Dendritic cell treated with granulocyte-macrophage colony-stimulating factor and Interleukin-4, amounts not matched to agents 40 ng/mL and 50 ng/mL, for 4 days (primary cell): ENCODE measurements around the gene PACRG.

Experiments
- H3K27ac Mint-ChIP-seq: one replicate; pipeline ENCODE4 v1.8.0; 2022; ENCODE audit warnings: mild to moderate bottlenecking, mixed read lengths
- H3K27me3 Mint-ChIP-seq: one replicate; pipeline ENCODE4 v1.8.0; 2022; ENCODE audit warnings: mild to moderate bottlenecking, mixed read lengths
- H3K36me3 Mint-ChIP-seq: one replicate; pipeline ENCODE4 v1.8.0; 2022; ENCODE audit warnings: low read depth, mixed read lengths
- H3K4me1 Mint-ChIP-seq: one replicate; pipeline ENCODE4 v1.8.0; 2022; ENCODE audit warnings: low read depth, mixed read lengths
- H3K4me3 Mint-ChIP-seq: one replicate; pipeline ENCODE4 v1.8.0; 2022; ENCODE audit warnings: mild to moderate bottlenecking, moderate library complexity, mixed read lengths
- H3K9me3 Mint-ChIP-seq: one replicate; pipeline ENCODE4 v1.8.0; 2022; ENCODE audit warnings: mixed read lengths
- intact Hi-C: fragments of 100-400 bp; cut with micrococcal nuclease; formaldehyde crosslinking; loops from one replicate; pipeline ENCODE4 v1.15.0; 2022

Gene PACRG

GRCh38 chr6:162921510-162922040, 193.8 kb downstream of the PACRG start:
- intact Hi-C loops: no loop called here

DNA sequence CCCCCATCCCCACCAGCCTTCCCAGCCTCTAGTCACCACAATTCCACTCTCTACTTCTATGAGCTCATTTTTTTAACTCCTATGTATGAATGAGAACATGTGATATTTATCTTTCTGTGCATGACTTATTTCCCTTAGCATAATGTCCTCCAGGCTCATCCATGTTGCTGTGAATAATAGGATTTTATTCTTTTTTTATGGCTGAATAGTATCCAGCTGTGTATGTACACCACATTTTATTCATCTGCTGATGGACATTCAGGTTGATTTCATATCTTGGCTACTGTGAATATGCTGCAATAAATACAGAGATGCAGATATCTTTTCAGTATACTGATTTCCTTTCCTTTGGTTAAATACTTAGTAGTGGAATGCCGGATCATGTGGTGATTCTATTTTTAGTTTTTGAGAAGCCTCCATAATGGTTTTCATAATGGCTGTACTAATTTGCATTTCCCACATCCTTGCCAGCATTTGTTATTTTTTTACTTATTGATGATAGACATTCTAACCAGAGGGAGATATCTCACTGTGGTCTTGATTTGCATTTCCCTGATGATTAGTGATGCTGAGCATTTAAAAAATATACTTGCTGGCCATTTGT, 194.9 kb downstream of the PACRG start:
- no peaks in the 10 kb centered on the region for H3K36me3 Mint-ChIP-seq
- intact Hi-C loops: no loop called here
- no peak overlapping the region for H3K27ac Mint-ChIP-seq
- no peak overlapping the region for H3K4me3 Mint-ChIP-seq
- peaks cover 56% of the 10 kb centered on the region for H3K9me3 Mint-ChIP-seq
- no peaks in the 10 kb centered on the region for H3K27me3 Mint-ChIP-seq
- H3K4me1 Mint-ChIP-seq: no peaks in the 10 kb centered on the region

More at GRCh38 chr6:162921510-162922040, 193.8 kb downstream of the PACRG start:
- Mint-ChIP-seq H3K36me3 (no peaks in the 10 kb centered on the region), H3K4me3 (no peak overlapping the region), H3K9me3 (peaks cover 46% of the 10 kb centered on the region), H3K4me1 (no peaks in the 10 kb centered on the region), H3K27me3 (no peaks in the 10 kb centered on the region), H3K27ac (no peak overlapping the region)

GRCh38 chr6:162934844-162935243, 207.1 kb downstream of the PACRG start:
- H3K9me3 Mint-ChIP-seq: peaks cover 47% of the 10 kb centered on the region
- H3K4me1 Mint-ChIP-seq: no peaks in the 10 kb centered on the region
- no peak overlapping the region for H3K27ac Mint-ChIP-seq
- H3K27me3 Mint-ChIP-seq: no peaks in the 10 kb centered on the region
- no peak overlapping the region for H3K4me3 Mint-ChIP-seq
- no peaks in the 10 kb centered on the region for H3K36me3 Mint-ChIP-seq
- intact Hi-C loops: no loop called here

DNA sequence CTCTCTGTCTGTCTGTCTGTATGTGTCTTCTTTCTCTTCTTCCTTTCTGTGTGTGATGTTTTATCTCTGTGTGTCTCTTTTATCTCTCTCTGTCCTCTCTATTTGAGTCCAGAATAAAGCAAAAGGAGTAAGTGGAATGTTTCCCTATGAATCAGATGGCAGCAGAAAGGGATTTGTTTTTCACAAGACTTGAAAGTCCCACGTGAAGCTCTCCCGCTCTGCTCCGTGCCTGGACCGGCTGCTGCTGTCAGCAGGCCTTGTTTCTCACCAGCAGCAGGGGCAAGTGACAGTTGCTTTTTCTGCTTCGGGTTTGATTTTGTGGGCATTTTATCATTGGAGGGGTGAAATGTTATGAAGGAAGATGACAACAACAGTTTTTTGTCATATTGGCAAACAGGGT, 212.7 kb downstream of the PACRG start:
- Mint-ChIP-seq H3K4me1 (no peaks in the 10 kb centered on the region), H3K27me3 (no peaks in the 10 kb centered on the region), H3K27ac (no peak overlapping the region), H3K9me3 (peaks cover 74% of the 10 kb centered on the region), H3K36me3 (no peaks in the 10 kb centered on the region), H3K4me3 (no peak overlapping the region)
- intact Hi-C loops: no loop called here

DNA sequence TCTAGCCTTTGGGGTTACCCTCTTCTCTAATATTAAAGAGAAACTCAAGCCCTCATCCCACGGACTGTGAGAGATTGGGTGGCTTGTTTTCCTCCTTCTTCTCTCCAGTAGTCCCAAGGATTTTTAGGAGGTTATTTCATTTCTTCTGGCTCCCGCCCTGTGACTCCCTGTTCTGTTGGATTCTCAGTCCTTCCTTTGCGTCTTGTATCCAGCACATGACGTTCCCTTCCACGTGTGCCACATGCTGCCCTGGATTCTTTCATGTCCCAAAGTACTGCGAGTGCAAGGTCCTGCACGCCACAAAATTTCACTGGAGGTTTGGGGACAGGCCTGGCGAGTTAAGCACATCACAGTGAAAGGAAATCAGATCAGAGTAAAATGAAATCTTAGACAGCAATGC, 213.4 kb downstream of the PACRG start:
- no peaks in the 10 kb centered on the region for H3K4me1 Mint-ChIP-seq
- H3K27me3 Mint-ChIP-seq: no peaks in the 10 kb centered on the region
- no peak overlapping the region for H3K4me3 Mint-ChIP-seq
- no peaks in the 10 kb centered on the region for H3K36me3 Mint-ChIP-seq
- H3K27ac Mint-ChIP-seq: no peak overlapping the region
- H3K9me3 Mint-ChIP-seq: peaks cover 74% of the 10 kb centered on the region
- intact Hi-C loops: no loop called here

DNA sequence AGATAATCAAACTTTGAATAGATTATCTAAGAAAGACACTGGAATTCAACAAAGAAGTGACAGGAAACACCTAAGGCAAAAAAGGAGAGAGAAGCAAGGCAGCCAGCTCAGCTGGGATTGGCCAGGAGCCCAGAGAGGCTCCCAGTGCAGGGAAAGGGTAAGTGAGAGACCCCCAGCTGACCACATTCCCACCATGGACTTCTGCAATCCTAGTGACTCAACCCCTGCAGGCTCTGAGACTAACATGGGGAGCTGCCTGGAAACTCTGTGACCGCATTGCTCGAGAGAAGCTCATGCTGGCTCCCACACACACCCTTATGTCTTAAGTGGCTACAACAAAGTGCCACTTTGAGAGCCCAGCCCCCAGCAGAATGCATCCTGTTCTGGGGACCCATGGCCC, 215.1 kb downstream of the PACRG start:
- Mint-ChIP-seq H3K36me3 (no peaks in the 10 kb centered on the region), H3K27me3 (no peaks in the 10 kb centered on the region), H3K27ac (no peak overlapping the region), H3K4me3 (no peak overlapping the region), H3K4me1 (no peaks in the 10 kb centered on the region), H3K9me3 (peaks cover 74% of the 10 kb centered on the region)
- intact Hi-C loops: no loop called here

DNA sequence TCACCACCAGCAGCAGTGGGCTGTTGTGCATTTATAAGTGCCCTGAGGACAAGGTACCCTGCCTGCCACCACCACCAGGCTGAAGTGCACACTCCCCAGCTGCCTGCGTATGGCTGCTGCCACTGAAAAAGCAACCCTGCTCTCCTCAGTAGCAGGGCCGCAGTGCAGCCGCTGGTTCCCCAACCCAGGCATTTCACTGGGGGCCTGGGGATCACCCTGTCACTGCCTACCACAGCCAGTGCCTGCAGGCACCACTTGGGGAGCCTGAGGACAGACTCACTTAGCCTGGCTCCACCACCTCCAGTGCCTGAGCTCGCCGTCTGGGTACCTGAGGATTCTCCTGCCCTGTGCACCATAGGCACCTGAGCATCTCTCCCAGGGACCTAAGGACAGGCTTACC, 215.6 kb downstream of the PACRG start:
- intact Hi-C loops: no loop called here
- no peak overlapping the region for H3K4me3 Mint-ChIP-seq
- H3K36me3 Mint-ChIP-seq: no peaks in the 10 kb centered on the region
- no peak overlapping the region for H3K27ac Mint-ChIP-seq
- H3K27me3 Mint-ChIP-seq: no peaks in the 10 kb centered on the region
- peaks cover 74% of the 10 kb centered on the region for H3K9me3 Mint-ChIP-seq
- no peaks in the 10 kb centered on the region for H3K4me1 Mint-ChIP-seq

DNA sequence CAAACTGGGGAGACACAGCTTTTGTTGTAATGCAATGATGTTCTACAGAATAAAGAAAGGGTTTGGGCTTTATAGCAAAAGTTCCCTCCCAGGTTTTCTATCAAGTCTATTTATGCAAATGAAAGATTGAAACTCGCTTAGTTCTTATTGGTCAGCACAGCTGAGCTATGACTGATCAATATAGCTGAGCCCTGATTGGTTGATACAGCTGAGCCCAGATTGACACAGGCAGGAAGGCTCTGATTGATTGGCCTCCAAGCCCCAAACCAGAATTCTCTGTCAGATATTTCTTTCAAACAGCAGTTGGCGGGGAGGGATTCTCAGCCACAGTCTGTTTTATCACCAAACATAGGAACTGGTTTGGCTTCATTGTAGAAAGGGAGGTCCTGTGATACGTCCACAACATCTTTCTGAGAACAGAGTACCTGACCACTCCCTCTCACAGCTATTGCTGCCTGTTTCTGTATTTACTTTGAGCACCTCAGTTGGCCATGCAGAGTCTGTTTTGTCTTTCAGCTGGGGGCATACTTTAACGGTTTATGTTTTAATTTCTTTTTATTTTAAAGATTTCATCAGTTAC, 223.5 kb downstream of the PACRG start:
- Mint-ChIP-seq H3K4me1 (no peaks in the 10 kb centered on the region), H3K27ac (no peak overlapping the region), H3K9me3 (peaks cover 16% of the 10 kb centered on the region), H3K36me3 (no peaks in the 10 kb centered on the region), H3K27me3 (no peaks in the 10 kb centered on the region), H3K4me3 (no peak overlapping the region)
- intact Hi-C loops: no loop called here

GRCh38 chr6:162952423-162952822, 224.6 kb downstream of the PACRG start:
- intact Hi-C loops: no loop called here
- H3K4me1 Mint-ChIP-seq: no peaks in the 10 kb centered on the region
- H3K27me3 Mint-ChIP-seq: no peaks in the 10 kb centered on the region
- no peaks in the 10 kb centered on the region for H3K36me3 Mint-ChIP-seq
- H3K4me3 Mint-ChIP-seq: no peak overlapping the region
- no peak overlapping the region for H3K27ac Mint-ChIP-seq
- peaks cover 23% of the 10 kb centered on the region for H3K9me3 Mint-ChIP-seq

- intact Hi-C loops: no loop called here
- no peaks in the 10 kb centered on the region for H3K27me3 Mint-ChIP-seq
- H3K9me3 Mint-ChIP-seq: peaks cover 45% of the 10 kb centered on the region
- no peak overlapping the region for H3K27ac Mint-ChIP-seq
- no peaks in the 10 kb centered on the region for H3K4me1 Mint-ChIP-seq
- no peaks in the 10 kb centered on the region for H3K36me3 Mint-ChIP-seq
- no peak overlapping the region for H3K4me3 Mint-ChIP-seq
These were observed 229.3 kb downstream of the PACRG start for GRCh38 chr6:162957062-162957461.

DNA sequence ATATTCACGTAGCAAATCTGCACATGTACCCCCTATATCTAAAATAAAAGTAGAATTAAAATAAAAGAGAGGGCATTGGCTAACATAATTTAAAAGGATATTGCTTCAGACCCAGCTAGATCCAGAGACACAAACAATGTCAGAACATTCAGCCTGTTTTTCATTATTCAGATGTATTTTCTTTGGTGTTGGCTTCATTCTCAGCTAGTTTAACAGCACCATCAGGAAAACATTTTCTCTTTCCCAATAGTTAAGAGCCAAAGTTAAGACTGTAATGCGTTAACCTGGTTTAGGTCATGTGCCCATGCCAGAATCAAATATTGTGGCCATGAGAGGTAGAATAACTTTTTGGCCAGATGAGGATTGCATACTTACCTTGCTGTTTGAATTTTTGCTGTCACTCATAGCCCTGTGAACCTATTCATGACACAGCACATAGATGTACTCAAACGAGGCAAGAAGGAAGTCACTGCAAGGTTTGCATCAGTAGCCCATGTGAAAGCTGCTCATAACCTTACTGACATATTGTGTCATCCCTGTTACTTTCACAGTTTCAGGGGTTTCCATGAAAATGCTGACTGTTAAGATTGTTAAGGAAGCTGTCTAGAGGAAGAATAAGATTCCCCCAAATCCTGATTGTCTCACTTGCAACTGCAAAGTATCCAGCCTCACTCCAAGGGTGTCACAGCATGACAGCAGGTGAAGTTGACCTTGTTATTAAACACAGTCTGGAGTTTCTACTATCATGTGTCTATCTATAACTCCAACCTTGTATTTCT, 233.1 kb downstream of the PACRG start:
- no peaks in the 10 kb centered on the region for H3K36me3 Mint-ChIP-seq
- intact Hi-C loops: no loop called here

GRCh38 chr6:162962093-162962492, 234.3 kb downstream of the PACRG start:
- intact Hi-C loops: no loop called here
- Mint-ChIP-seq H3K36me3 (no peaks in the 10 kb centered on the region), H3K27ac (no peak overlapping the region), H3K4me3 (no peak overlapping the region), H3K27me3 (no peaks in the 10 kb centered on the region), H3K9me3 (peaks cover 44% of the 10 kb centered on the region), H3K4me1 (no peaks in the 10 kb centered on the region)

More for the DNA sequence above, 233.1 kb downstream of the PACRG start:
- no peaks in the 10 kb centered on the region for H3K4me1 Mint-ChIP-seq
- H3K4me3 Mint-ChIP-seq: no peak overlapping the region
- no peaks in the 10 kb centered on the region for H3K27me3 Mint-ChIP-seq
- no peak overlapping the region for H3K27ac Mint-ChIP-seq
- peaks cover 51% of the 10 kb centered on the region for H3K9me3 Mint-ChIP-seq

DNA sequence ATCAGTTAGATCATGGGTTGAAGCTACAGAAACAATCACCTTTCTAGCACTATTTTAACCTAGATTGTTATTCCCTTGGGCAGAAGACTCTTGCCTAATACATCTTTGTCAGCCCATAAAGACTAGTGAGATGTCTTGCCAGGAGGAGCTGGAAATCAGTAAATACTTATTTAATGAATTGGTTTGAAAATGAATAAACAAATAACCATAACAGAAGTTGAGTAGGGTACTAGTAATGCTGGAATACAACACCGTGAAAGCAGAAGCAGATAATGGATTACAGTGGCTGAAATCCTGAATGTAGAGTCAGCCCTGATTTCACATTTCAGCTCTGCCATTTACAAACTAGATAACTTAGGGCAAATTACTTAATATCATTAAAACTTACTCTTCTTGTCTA, 236.1 kb downstream of the PACRG start:
- H3K9me3 Mint-ChIP-seq: peaks cover 44% of the 10 kb centered on the region
- no peak overlapping the region for H3K27ac Mint-ChIP-seq
- intact Hi-C loops: no loop called here
- H3K4me1 Mint-ChIP-seq: no peaks in the 10 kb centered on the region
- no peaks in the 10 kb centered on the region for H3K27me3 Mint-ChIP-seq
- no peaks in the 10 kb centered on the region for H3K36me3 Mint-ChIP-seq
- no peak overlapping the region for H3K4me3 Mint-ChIP-seq

- Mint-ChIP-seq H3K4me3 (no peak overlapping the region), H3K36me3 (no peaks in the 10 kb centered on the region), H3K9me3 (peaks cover 44% of the 10 kb centered on the region), H3K27ac (no peak overlapping the region), H3K27me3 (no peaks in the 10 kb centered on the region), H3K4me1 (no peaks in the 10 kb centered on the region)
- intact Hi-C loops: no loop called here
These were observed 236.8 kb downstream of the PACRG start for GRCh38 chr6:162964488-162965140.
